Tibial nerve (tissue), 3 donors: ENCODE results near the gene RPS5.

Experiments used
- POLR2A ChIP-seq, 2 donors: fragments of 450-650 bp; IDR thresholded peaks; one replicate each; pipeline ENCODE4 v1.6.1; 2017; ENCODE audit warnings: antibody characterized with exemption in 2 of 2, mild to moderate bottlenecking in 2 of 2, moderate library complexity in 2 of 2
- TF ChIP-seq, protein P1 (sequence below), 5 experiments: fragments of 200-600 bp in 3 of 5; fragments of 450-650 bp in 2 of 5; sonication (generic) in 3 of 5; IDR thresholded peaks; one replicate each; pipeline ENCODE4 v1.5.1; 2016 to 2019; ENCODE audit warnings: antibody characterized with exemption in 5 of 5, mild to moderate bottlenecking in 3 of 5, moderate library complexity in 2 of 5

GRCh38 chr19:58350001-58350861, 36.8 kb upstream of the RPS5 start:
- TF ChIP-seq, protein P1, sequence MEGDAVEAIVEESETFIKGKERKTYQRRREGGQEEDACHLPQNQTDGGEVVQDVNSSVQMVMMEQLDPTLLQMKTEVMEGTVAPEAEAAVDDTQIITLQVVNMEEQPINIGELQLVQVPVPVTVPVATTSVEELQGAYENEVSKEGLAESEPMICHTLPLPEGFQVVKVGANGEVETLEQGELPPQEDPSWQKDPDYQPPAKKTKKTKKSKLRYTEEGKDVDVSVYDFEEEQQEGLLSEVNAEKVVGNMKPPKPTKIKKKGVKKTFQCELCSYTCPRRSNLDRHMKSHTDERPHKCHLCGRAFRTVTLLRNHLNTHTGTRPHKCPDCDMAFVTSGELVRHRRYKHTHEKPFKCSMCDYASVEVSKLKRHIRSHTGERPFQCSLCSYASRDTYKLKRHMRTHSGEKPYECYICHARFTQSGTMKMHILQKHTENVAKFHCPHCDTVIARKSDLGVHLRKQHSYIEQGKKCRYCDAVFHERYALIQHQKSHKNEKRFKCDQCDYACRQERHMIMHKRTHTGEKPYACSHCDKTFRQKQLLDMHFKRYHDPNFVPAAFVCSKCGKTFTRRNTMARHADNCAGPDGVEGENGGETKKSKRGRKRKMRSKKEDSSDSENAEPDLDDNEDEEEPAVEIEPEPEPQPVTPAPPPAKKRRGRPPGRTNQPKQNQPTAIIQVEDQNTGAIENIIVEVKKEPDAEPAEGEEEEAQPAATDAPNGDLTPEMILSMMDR (IDR thresholded peaks at IDR 0.05): no peak
- no peak for TF ChIP-seq POLR2A (IDR thresholded peaks at IDR 0.05)
